ENCODE measurements around the gene HPDL. TPM values are rescaled to one million over a fixed set of nuclear protein-coding genes. Genes with fewer than 3 reads are reported as not detected.

HPDL gene
- total and polyA plus RNA-seq, 2 of the 8 experiments (the other 6 are each of a cell fraction or from before 2014, with no cell fraction given): 58.5 to 62.7 TPM

GRCh38 chr1:45322486-45323040 lies 4.1 kb upstream of the HPDL start (continued):
- TF ChIP-seq CHD7 (IDR thresholded peaks at IDR 0.05; ENCODE audit: insufficient replicate concordance, low read length) (no peak), E2F6 (IDR thresholded peaks at IDR 0.05) (no peak), HDAC6 (IDR thresholded peaks at IDR 0.05; ENCODE audit: low read depth, low read length) (no peak), TAF1 (IDR thresholded peaks at IDR 0.05; ENCODE audit: low read depth, low read length) (no peak), ATF3 (IDR thresholded peaks at IDR 0.05; ENCODE audit: insufficient read depth, low read depth, low read length) (no peak), POLR2AphosphoS5 (IDR thresholded peaks at IDR 0.05; ENCODE audit: low read depth, low read length) (no peak), SP1 (IDR thresholded peaks at IDR 0.05; ENCODE audit: low read depth, low read length) (no peak), MAFK (IDR thresholded peaks at IDR 0.05; ENCODE audit: low read depth, low read length) (no peak), RAD21 (IDR thresholded peaks at IDR 0.05 in 1 of 2, conservative IDR thresholded peaks at IDR 0.05 in 1 of 2; ENCODE audit: low read depth in 2 of 2, low read length in 2 of 2) (no peak)

Measured in H1 (cell line).